Body of pancreas (tissue), 4 donors: Measurements from ENCODE around the gene MAGEF1.

Experiments
- POLR2A ChIP-seq, 3 donors: fragments of 450-650 bp; IDR thresholded peaks; one replicate each; pipeline ENCODE4 v1.6.1; 2016; ENCODE audit warnings: antibody characterized with exemption in 3 of 3, mild to moderate bottlenecking in 2 of 3
- TF ChIP-seq, protein P1 (sequence below), 7 experiments: fragments of 450-650 bp in 4 of 7; fragments of 200-600 bp in 3 of 7; sonication (generic) in 3 of 7; IDR thresholded peaks; one replicate each; pipeline ENCODE4 v1.5.1; 2016 to 2019; ENCODE audit warnings: antibody characterized with exemption in 7 of 7

DNA sequence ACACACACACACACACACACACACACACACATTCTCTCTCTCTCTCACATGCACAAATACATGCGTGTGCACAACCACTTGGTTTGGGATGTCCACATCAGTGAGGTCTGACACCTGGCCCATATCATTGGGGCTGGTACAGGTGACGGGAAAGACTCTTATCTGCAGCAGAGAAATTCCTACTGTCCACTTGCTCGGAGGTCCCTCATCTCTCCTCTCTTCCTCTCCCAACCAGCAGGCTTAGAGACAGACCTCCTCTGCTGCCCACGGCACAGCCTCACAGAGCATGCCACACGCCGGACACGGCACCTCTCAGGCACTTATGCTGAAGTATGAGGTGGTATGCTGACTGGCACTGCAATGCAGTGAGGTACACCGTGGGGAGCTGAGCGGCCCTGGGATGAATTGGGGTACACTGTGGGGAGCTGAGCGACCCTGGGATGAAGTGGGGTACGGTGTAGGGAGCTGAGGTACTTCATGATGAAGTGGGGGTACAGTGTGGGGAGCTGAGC, 41.7 kb downstream of the MAGEF1 start:
- TF ChIP-seq, protein P1, sequence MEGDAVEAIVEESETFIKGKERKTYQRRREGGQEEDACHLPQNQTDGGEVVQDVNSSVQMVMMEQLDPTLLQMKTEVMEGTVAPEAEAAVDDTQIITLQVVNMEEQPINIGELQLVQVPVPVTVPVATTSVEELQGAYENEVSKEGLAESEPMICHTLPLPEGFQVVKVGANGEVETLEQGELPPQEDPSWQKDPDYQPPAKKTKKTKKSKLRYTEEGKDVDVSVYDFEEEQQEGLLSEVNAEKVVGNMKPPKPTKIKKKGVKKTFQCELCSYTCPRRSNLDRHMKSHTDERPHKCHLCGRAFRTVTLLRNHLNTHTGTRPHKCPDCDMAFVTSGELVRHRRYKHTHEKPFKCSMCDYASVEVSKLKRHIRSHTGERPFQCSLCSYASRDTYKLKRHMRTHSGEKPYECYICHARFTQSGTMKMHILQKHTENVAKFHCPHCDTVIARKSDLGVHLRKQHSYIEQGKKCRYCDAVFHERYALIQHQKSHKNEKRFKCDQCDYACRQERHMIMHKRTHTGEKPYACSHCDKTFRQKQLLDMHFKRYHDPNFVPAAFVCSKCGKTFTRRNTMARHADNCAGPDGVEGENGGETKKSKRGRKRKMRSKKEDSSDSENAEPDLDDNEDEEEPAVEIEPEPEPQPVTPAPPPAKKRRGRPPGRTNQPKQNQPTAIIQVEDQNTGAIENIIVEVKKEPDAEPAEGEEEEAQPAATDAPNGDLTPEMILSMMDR (IDR thresholded peaks at IDR 0.05), result no peak
- no peak for TF ChIP-seq POLR2A (IDR thresholded peaks at IDR 0.05)
